ENCODE results near the gene NFKB1.
A peak's percentile ranks its signal among the peaks of the same experiment; 100 is the strongest.

NFKB1 gene

GRCh38 chr4:102500352-102500695 is 835 bp upstream of the NFKB1 start:
- peak overlapping the region; percentile 65 for H3K4me3 ChIP-seq (ENCODE audit: low read length)
- TF ChIP-seq CTCF (conservative IDR thresholded peaks at IDR 0.05; ENCODE audit: low read depth, low read length), result peak; percentile 23
- DNase-seq (ENCODE audit: low read depth), result no peak

- no peak for DNase-seq (ENCODE audit: low read depth)
- H3K4me3 ChIP-seq (ENCODE audit: low read length), result peak overlapping the region; percentile 76
These were observed 213 bp downstream of the NFKB1 start for GRCh38 chr4:102501447-102501696.

GRCh38 chr4:102502543-102502818 is 1.3 kb downstream of the NFKB1 start:
- no peak for TF ChIP-seq CTCF (conservative IDR thresholded peaks at IDR 0.05; ENCODE audit: low read depth, low read length)
- peak overlapping the region; percentile 76 for H3K4me3 ChIP-seq (ENCODE audit: low read length)
- DNase-seq (ENCODE audit: low read depth), result no peak

More at GRCh38 chr4:102501447-102501696, 213 bp downstream of the NFKB1 start:
- TF ChIP-seq CTCF (conservative IDR thresholded peaks at IDR 0.05; ENCODE audit: low read depth, low read length), result no peak

- no peak for TF ChIP-seq CTCF (conservative IDR thresholded peaks at IDR 0.05; ENCODE audit: low read depth, low read length)
- H3K4me3 ChIP-seq (ENCODE audit: low read length), result peak overlapping the region; percentile 76
- no peak for DNase-seq (ENCODE audit: low read depth)
These were observed 2.2 kb downstream of the NFKB1 start for GRCh38 chr4:102503301-102503746.

- no peak overlapping the region for H3K4me3 ChIP-seq (ENCODE audit: low read length)
- DNase-seq (ENCODE audit: low read depth), result no peak
- TF ChIP-seq CTCF (conservative IDR thresholded peaks at IDR 0.05; ENCODE audit: low read depth, low read length), result no peak
These were observed 3.0 kb downstream of the NFKB1 start for GRCh38 chr4:102503831-102504786.

GRCh38 chr4:102504941-102505340 is 3.8 kb downstream of the NFKB1 start:
- no peak for DNase-seq (ENCODE audit: low read depth)
- no peak for TF ChIP-seq CTCF (conservative IDR thresholded peaks at IDR 0.05; ENCODE audit: low read depth, low read length)
- H3K4me3 ChIP-seq (ENCODE audit: low read length), result no peak overlapping the region

- no peak for DNase-seq (ENCODE audit: low read depth)
- H3K4me3 ChIP-seq (ENCODE audit: low read length), result no peak overlapping the region
- no peak for TF ChIP-seq CTCF (conservative IDR thresholded peaks at IDR 0.05; ENCODE audit: low read depth, low read length)
These were observed 4.5 kb downstream of the NFKB1 start for GRCh38 chr4:102505708-102506107.

Measured in retinal pigment epithelial cell (primary cell).